8988T (cell line): ENCODE results near the gene ADAM8.
A peak's percentile ranks its signal among the peaks of the same experiment; 100 is the strongest.
"Not testable (repeated sequence)": the region's sequence is repeated elsewhere in the genome, so short reads cannot be mapped to it uniquely, and the experiment has no call there.

Source experiments
- DNase-seq: peaks from one replicate; pipeline ENCODE4 v3.0.0; 2011

ADAM8 gene

GRCh38 chr10:133276435-133277201 lies at the start of gene ADAM8:
TSS of gene ADAM8 (minus strand) at chr10:133276868. CDS start at chr10:133276817, 51 bp downstream.
- no peak for DNase-seq

- DNase-seq: no peak
Observed at GRCh38 chr10:133326223-133326551, 49.5 kb upstream of the ADAM8 start.

- DNase-seq: no peak
Observed at GRCh38 chr10:133325440-133326222, 49.0 kb upstream of the ADAM8 start.

- no peak for DNase-seq
Observed at GRCh38 chr10:133324857-133325260, 48.2 kb upstream of the ADAM8 start.

- peak; percentile 98 for DNase-seq
Observed at GRCh38 chr10:133324198-133324792, 47.6 kb upstream of the ADAM8 start.

GRCh38 chr10:133322064-133322709 lies 45.5 kb upstream of the ADAM8 start:
- DNase-seq: not testable (repeated sequence)

- not testable (repeated sequence) for DNase-seq
Observed at GRCh38 chr10:133320852-133321422, 44.3 kb upstream of the ADAM8 start.

GRCh38 chr10:133318494-133319127 lies 41.9 kb upstream of the ADAM8 start:
- DNase-seq: no peak

GRCh38 chr10:133316732-133317131 lies 40.1 kb upstream of the ADAM8 start:
- no peak for DNase-seq

- DNase-seq: no peak
Observed at GRCh38 chr10:133316266-133316665, 39.6 kb upstream of the ADAM8 start.

GRCh38 chr10:133315847-133316246 lies 39.2 kb upstream of the ADAM8 start:
- DNase-seq: no peak

GRCh38 chr10:133314911-133315310 lies 38.2 kb upstream of the ADAM8 start:
- no peak for DNase-seq

GRCh38 chr10:133313192-133313591 lies 36.5 kb upstream of the ADAM8 start:
- no peak for DNase-seq

- DNase-seq: no peak
Observed at GRCh38 chr10:133312769-133313145, 36.1 kb upstream of the ADAM8 start.

- DNase-seq: no peak
Observed at GRCh38 chr10:133312016-133312768, 35.5 kb upstream of the ADAM8 start.

GRCh38 chr10:133311570-133311969 lies 34.9 kb upstream of the ADAM8 start:
- no peak for DNase-seq

GRCh38 chr10:133310789-133311188 lies 34.1 kb upstream of the ADAM8 start:
- no peak for DNase-seq

GRCh38 chr10:133310399-133310755 lies 33.7 kb upstream of the ADAM8 start:
- DNase-seq: no peak

- no peak for DNase-seq
Observed at GRCh38 chr10:133309720-133310398, 33.2 kb upstream of the ADAM8 start.

- peak; percentile 74 for DNase-seq
Observed at GRCh38 chr10:133309100-133309719, 32.5 kb upstream of the ADAM8 start.
